Adipocyte (in vitro differentiated cells): ENCODE results near the gene PRSS50.

ENCODE experiments used
- DNase-seq: peaks from one replicate; pipeline ENCODE4 v3.0.0-alpha.2; 2015; ENCODE audit warnings: low read depth
- H3K27me3 ChIP-seq: replicated peaks from 2 replicates; pipeline ENCODE4 v1.7.0; 2013; ENCODE audit warnings: mild to moderate bottlenecking, low read length, moderate library complexity; ENCODE audit not compliant: control insufficient read depth, insufficient read depth
- H3K36me3 ChIP-seq: 2 replicates; pipeline ENCODE4 v1.7.0; 2013; ENCODE audit warnings: low read length, mild to moderate bottlenecking, moderate library complexity; ENCODE audit not compliant: control insufficient read depth, insufficient read depth, severe bottlenecking
- H3K4me1 ChIP-seq: 2 replicates; pipeline ENCODE4 v1.7.0; 2013; ENCODE audit warnings: mild to moderate bottlenecking, low read length, moderate library complexity; ENCODE audit not compliant: control insufficient read depth, insufficient read depth
- H3K4me3 ChIP-seq: 2 replicates; pipeline ENCODE4 v1.7.0; 2013; ENCODE audit warnings: mild to moderate bottlenecking, low read length, moderate library complexity
- H3K9ac ChIP-seq: 2 replicates; pipeline ENCODE4 v1.7.0; 2013; ENCODE audit warnings: mild to moderate bottlenecking, low read length, moderate library complexity
- H3K9me3 ChIP-seq: 2 replicates; pipeline ENCODE4 v1.7.0; 2013; ENCODE audit warnings: mild to moderate bottlenecking, low read length, moderate library complexity; ENCODE audit not compliant: control insufficient read depth

Gene PRSS50

GRCh38 chr3:46722443-46722842, 4.8 kb upstream of the PRSS50 start:
- peaks cover 6% of the 10 kb centered on the region for H3K9me3 ChIP-seq
- no peak overlapping the region for H3K9ac ChIP-seq
- H3K36me3 ChIP-seq: no peaks in the 10 kb centered on the region
- H3K4me1 ChIP-seq: peaks cover 11% of the 10 kb centered on the region
- peaks cover 26% of the 10 kb centered on the region for H3K27me3 ChIP-seq
- H3K4me3 ChIP-seq: no peak overlapping the region
- DNase-seq: no peak

- Histone ChIP-seq H3K4me3 (no peak overlapping the region), H3K9ac (no peak overlapping the region), H3K9me3 (peaks cover 6% of the 10 kb centered on the region), H3K27me3 (peaks cover 38% of the 10 kb centered on the region), H3K36me3 (no peaks in the 10 kb centered on the region), H3K4me1 (peaks cover 11% of the 10 kb centered on the region)
- no peak for DNase-seq
These were observed 3.3 kb upstream of the PRSS50 start for GRCh38 chr3:46721009-46721408.

- DNase-seq: no peak
- Histone ChIP-seq H3K27me3 (peaks cover 50% of the 10 kb centered on the region), H3K9ac (no peak overlapping the region), H3K36me3 (no peaks in the 10 kb centered on the region), H3K4me3 (no peak overlapping the region), H3K4me1 (peaks cover 11% of the 10 kb centered on the region), H3K9me3 (peaks cover 6% of the 10 kb centered on the region)
These were observed 2.1 kb upstream of the PRSS50 start for GRCh38 chr3:46719735-46720271.

- no peak overlapping the region for H3K4me3 ChIP-seq
- peaks cover 11% of the 10 kb centered on the region for H3K4me1 ChIP-seq
- H3K9ac ChIP-seq: no peak overlapping the region
- H3K9me3 ChIP-seq: peaks cover 6% of the 10 kb centered on the region
- H3K36me3 ChIP-seq: no peaks in the 10 kb centered on the region
- no peak for DNase-seq
- H3K27me3 ChIP-seq: peaks cover 53% of the 10 kb centered on the region
These were observed 1.4 kb upstream of the PRSS50 start for GRCh38 chr3:46719044-46719565.

GRCh38 chr3:46716461-46717441, 918 bp downstream of the PRSS50 start:
- H3K9ac ChIP-seq: no peak overlapping the region
- H3K4me3 ChIP-seq: no peak overlapping the region
- peaks cover 6% of the 10 kb centered on the region for H3K9me3 ChIP-seq
- peaks cover 11% of the 10 kb centered on the region for H3K4me1 ChIP-seq
- no peak for DNase-seq
- H3K36me3 ChIP-seq: no peaks in the 10 kb centered on the region
- peaks cover 51% of the 10 kb centered on the region for H3K27me3 ChIP-seq

- Histone ChIP-seq H3K4me3 (no peak overlapping the region), H3K4me1 (peaks cover 11% of the 10 kb centered on the region), H3K9me3 (no peaks in the 10 kb centered on the region), H3K27me3 (peaks cover 43% of the 10 kb centered on the region), H3K9ac (no peak overlapping the region), H3K36me3 (no peaks in the 10 kb centered on the region)
- no peak for DNase-seq
These were observed 2.0 kb downstream of the PRSS50 start for GRCh38 chr3:46715507-46716175.

GRCh38 chr3:46714728-46715506, 2.8 kb downstream of the PRSS50 start:
- Histone ChIP-seq H3K4me1 (peaks cover 11% of the 10 kb centered on the region), H3K36me3 (no peaks in the 10 kb centered on the region), H3K4me3 (no peak overlapping the region), H3K9ac (no peak overlapping the region), H3K9me3 (no peaks in the 10 kb centered on the region), H3K27me3 (peaks cover 47% of the 10 kb centered on the region)
- DNase-seq: no peak

- Histone ChIP-seq H3K4me3 (no peak overlapping the region), H3K27me3 (peaks cover 51% of the 10 kb centered on the region), H3K4me1 (peaks cover 9% of the 10 kb centered on the region), H3K9ac (no peak overlapping the region), H3K36me3 (no peaks in the 10 kb centered on the region), H3K9me3 (no peaks in the 10 kb centered on the region)
- no peak for DNase-seq
These were observed 3.6 kb downstream of the PRSS50 start for GRCh38 chr3:46713898-46714552.

- Histone ChIP-seq H3K9ac (no peak overlapping the region), H3K4me1 (peaks cover 3% of the 10 kb centered on the region)
- no peak for DNase-seq
These were observed 4.4 kb downstream of the PRSS50 start for GRCh38 chr3:46713050-46713897.

More at GRCh38 chr3:46713050-46713897, 4.4 kb downstream of the PRSS50 start:
- Histone ChIP-seq H3K36me3 (no peaks in the 10 kb centered on the region), H3K9me3 (no peaks in the 10 kb centered on the region), H3K27me3 (peaks cover 49% of the 10 kb centered on the region), H3K4me3 (no peak overlapping the region)
